HG03521 (cell line): ENCODE measurements around the gene FTO.

Source experiments
- ATAC-seq: cut with Tn5 transposase; IDR thresholded peaks from one replicate; pipeline ENCODE4 v1.9.1; 2021; ENCODE audit warnings: mild to moderate bottlenecking, moderate library complexity; ENCODE audit not compliant: unreplicated experiment

FTO gene

DNA sequence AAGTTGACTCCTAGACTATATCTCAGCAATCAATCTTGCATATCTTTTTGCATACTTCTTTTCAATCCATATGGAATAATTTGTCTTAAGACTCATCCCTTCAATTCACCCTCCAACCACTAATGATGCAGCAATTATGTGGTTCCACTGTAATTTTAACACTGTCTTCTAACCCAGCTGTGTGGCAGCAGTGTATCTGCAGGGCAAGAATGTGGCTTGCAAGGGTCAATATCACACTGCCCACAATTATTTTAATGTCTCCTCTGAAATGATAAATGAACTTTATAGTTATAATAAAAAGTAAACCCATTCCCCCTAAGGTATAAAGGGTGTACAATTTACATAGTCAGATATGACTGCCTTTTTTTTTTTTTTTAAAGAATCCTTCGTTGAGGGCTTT, 48.6 kb downstream of the FTO start:
- ATAC-seq: no peak

DNA sequence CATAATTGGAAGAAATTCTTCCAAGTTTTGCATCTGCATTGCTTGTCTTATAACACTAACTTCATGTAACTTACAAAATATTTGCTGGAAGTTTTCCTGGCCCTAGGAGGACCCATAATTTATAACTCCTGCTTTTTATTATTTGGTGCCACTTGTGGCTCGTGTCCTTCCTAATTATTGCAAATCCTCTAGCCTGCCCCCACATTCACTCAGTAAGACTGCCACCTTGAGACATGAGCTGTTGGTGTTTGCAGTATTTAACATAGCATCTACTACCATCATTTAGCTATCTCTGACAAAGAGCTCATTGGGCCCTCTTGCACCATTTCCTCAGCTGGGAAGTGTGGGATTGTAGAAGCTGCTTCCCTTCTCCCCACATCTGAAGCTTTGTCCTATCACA, 49.5 kb downstream of the FTO start:
- ATAC-seq: no peak

DNA sequence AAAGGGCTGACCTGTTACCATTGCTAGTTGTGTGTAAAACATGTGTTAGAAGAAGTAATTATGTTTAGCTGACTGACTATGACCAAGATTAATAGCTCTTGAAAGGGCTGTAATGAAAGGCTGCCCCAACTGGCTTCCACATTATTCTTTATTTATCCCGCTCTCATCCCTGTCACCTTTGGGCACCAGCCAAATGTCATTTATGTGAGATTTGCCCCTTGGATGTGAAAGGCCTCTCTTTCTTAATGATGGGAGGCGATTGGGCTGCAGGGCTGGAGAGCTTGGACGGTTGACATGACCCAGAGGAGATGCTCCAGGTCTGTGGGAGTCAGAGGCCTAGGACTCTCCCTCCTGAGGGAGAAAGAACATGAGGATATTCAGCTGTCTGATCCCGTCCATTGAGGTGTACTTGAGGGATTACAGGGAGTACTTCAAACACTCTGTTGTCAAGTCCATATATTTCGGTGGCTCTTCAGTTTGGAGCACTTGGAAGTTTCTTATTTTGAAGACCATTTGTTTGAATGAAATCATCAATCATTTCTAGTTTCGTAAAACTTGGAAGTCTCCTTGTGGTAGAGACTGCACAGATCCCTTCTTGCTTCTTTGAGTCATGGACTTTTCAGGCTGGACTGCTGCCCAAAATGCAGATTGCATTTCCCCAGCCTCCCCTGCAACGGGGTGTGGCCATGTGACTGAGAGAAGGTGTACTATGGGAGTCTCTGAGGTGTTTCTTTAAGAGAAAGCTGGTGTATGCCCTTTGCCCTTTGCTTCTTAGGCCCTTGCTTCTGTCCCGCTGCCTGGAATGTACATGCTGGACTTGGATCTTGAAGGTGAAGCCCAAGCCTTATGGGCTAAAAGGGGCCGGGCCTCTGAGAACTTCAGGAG, 51.3 kb downstream of the FTO start:
- ATAC-seq: no peak

DNA sequence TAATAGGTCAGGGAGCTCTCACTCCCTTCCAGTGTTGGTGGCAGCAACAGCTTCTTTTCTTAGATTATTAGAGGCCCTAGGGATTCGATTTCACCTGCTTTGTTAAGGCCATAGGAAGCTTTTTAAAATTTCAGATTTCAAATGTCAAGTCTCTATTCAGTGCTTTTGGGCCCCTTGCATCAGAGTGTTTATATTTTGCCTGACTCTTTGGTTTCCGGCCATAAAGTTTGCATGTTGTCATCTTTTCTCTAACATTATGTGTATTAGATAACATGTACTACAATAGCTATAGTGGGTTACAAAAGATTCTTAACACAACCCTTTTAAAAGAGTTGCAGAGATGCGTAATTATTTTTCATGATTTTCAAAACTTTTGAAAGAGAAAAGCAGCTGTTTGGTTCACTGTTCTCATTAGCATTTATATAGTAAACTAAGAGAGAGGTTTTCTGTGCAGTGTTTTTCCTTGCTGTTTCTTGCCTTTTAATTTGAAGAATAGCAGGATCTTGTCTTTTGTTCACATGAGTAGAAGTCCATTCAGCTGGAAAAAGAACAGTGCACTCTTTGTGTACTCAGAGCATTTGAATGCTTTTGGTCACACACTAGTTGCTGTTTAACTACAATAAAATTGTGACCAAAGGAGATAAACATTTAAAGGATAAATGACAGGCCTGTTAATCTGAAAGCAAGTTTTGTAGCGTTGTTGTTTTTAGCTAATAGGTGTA, 52.5 kb downstream of the FTO start:
- no peak for ATAC-seq

DNA sequence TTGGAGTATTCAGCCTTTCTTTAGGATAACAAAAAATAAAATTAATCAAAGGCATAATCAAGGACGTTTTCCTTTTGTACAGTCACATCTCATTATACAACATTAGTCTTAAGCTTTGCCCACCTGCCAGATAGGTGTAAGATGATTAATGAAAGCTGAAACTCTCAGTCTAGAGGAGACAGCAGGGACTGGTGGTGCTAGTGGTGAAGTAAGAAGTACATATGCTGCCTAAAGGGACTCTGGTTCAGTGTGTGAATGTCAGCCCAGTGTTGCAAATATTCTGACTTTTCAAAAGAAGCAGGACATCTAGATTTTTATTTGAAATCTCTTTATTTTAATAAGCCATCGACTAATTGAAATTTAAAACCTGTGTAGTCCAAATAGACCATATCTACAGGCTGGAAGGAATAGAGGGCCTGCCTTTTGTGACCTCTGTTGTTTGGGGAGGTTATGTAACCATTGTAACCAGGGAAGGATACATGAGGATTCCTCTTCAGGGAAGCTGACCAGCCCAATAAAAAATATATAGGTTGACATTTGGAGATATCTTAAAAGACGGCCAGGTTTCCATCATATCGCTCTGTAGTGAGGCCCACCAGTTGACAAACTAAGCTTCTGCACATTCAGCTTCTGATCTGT, 54.1 kb downstream of the FTO start:
- ATAC-seq: no peak

DNA sequence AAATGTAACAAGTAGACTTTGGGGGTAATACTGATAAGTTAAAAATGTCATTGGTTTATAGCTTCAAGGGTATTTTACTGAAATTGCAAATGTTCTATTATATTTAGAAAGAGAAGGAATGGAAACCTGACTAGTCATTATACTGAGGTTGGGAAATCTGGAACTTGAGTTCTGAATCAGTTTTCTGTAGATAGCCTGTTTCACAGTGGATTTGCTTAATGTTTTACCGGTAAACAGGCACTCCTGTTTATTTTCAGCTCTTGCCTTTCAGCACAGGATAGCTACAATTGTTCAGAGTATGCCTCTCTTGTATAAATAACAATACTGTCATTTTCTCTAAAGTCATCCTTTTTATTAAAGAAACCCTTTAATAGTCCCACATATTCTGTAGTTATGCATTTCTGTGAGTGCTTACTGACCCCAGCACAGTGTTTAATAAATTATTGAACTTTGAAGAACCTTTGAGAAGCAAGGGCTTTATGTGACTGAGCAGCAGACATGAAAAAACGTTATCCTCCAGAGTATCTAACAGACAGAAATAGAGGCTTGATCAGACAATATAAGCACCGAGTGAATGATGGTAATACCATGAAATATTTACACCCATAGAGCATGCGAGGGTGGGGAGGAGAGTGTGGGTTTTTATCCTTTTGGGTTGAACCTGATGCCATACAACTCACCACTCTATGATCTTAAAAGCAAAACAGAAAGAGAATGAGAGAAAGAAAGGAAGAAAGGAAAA, 58.2 kb downstream of the FTO start:
- ATAC-seq: no peak

DNA sequence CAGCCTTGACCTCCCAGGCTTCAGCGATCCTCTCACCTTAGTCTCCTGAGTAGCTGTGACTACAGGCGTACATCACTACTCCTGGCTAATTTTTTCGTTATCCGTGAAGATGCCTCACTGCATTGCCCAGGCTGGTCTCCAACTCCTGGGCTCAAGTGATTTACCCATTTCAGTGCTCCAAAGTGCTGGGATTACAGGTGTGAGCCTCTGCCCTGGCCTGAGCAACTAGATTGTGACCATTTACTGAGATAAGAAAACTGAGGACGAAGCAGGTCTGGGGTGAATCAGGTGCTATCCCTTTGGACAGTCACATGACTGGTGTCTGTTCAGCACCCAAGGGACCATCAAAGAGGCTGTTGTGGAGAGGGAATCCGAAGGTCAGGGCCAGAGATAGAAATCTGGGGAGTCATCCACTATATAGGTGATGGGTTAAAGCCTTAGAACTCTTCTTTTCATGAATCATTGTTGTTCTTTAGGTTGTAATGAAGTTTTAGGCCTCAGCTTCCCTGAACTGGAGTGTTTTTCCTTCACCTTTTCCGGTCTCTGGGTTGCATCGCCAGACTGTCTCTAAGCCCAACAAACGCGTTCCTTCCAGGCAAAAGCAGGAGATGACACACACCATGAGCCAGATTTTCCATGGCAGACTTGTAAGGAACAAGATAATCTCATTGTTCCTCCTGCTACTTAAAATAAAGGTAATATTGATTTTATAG, 62.5 kb downstream of the FTO start:
- no peak for ATAC-seq

DNA sequence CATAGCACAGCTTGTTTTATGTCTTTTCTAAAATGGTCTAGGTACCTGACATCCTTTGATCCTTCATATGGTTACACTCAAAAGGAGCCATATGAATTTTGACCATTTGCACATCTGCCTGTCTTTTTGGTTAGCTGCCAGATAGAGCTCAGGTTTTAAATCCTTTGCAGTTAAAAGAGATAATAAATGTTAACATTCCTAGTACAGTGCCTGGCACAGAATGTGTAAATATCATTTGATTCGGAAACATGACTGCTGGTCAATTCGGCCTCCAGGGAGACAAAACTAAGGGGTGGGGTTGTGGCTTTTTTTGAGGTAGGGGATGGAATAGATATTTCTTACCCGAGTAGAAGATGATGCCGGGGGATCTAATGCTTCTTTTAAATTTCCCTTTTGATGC, 64.2 kb downstream of the FTO start:
- no peak for ATAC-seq

DNA sequence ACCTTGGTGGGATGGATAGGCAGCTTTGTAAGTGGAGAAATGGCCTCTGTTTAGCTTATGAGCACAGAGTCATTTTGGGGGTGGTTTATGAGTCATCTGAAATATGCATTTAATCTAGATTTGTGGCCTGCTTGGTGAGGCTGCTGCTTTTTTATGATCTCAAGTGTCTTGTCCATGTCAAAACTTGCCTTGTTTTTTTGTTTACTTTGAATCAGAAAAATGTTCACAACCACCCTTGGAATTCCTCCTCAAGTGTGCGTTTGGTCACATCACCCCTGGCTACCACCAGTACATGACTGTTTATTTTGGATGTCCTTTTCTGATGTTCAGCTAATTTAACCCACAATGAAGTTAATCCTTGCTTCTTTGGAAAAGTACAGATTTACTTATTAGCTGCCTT, 64.6 kb downstream of the FTO start:
- no peak for ATAC-seq

DNA sequence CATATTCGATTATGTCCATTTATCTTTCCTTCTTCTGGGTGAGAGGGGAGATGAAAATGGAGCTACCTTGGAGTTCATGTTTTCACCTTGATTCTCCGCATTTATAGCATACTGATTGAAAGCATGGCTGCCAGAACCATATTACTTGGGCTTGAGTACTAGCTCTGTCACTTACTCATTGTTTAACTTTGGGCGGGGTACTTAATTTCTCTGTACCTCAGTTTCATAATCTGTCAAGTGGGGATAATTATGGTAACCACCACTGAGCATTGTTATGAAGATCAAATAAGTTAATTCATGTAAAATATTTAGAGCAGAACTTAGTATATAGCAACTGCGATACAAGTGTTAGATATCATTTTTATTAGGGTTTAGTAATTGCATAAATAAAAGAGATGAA, 65.2 kb downstream of the FTO start:
- no peak for ATAC-seq

DNA sequence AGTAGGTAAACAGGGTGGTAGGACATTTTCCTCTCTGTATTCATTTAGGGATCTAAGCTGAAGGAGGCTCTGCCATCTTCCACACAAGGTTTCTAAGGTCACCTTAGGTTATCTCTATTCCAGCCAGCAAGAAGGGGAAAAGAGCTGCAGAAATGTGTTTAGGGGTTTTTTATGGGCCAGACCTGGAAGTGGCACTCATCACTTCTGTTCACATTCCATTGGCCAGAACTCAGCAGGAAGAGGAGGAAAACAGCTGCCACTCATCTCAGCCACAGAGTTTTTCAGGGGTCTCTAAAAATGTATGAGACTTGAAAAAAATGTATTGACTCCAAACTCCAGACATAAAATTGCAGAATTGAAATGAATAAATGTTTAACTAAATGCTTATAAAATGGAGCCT, 65.8 kb downstream of the FTO start:
- no peak for ATAC-seq

DNA sequence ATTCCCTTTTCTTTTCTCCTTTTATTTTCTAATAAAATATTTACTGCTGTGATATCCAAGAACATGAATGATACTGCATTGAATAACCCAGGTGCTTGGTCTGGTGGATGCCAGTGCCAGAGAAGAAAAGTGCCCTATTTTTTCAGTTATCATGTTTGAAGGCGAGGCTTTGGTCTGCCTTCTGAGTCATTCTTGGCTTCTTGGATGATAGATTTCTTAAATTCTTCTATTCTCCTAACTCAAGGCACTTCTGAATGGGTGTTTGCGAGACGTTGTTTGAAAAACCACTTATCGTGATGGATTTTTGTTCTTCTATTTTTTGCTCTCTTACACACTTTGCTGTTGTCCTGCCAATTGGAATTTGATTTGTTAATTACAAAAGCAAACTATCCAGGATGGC, 66.7 kb downstream of the FTO start:
- no peak for ATAC-seq

DNA sequence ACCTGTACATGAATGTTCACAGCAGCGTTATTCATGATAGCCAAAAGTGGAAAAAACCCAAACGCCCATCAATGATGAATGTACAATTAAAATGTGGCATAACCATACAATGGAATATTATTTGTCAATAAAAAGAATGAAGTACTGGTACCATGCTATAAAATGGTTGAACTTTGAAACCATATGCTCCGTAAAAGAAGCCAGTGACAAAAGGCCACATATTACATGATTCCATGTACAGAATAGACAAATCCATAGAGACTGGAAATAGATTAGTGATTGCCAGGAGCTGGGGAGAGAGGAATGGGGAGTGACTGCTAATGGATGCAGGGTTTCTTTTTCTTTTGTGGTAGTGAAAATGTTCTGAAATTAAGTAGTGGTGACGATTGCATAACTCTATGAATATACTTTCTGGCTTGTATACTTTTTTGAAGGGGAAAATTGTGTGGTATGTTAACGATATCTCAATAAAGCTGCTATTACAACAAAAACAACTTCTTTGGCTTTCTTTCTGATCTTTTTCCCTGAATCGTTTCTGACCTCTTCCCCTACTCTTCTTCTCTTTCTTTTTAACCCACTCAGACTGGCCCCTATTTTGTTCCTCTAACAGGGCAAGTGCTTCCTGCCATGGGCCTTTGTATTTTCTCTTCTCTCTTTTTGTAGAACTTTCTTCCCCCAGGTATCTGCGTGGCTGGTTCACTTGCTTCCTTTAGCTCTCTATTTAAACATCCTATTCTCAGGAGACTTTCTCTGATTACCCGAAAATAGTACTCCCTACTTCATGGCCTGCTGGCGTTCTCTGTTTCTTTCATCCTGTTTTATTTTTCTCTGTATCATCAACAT, 67.9 kb downstream of the FTO start:
- no peak for ATAC-seq

DNA sequence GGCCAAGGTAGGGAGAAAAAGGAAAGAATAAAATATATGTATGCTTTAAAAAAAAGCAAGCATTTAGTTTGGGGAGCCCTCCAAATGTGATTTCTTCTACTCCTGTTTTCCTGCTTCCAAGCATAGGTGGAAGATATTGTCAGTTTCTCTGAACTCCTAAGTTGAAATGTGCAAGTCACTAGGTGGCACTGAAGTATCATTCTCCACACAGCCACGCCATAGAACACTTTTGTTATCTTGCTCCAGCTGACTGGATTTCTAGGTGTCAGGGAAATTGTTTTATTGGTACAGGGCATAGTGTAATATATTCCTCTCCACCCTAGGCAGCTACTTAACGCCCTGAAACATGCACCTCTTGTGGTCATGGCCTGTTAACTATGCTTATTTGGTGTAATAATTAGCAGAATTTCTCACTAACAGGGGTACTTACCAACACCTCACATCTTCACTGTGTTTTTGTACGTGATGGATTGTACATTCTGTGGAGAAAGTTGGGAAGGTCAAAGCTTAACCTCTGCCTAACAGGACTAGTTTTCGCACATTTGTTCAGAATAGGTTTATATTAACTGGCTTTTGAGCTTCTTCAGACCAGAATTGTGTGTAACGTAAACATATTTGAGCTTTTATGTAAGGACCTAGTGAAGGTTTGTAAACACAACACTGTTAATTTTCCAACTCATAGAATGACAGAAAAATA, 69.3 kb downstream of the FTO start:
- no peak for ATAC-seq

DNA sequence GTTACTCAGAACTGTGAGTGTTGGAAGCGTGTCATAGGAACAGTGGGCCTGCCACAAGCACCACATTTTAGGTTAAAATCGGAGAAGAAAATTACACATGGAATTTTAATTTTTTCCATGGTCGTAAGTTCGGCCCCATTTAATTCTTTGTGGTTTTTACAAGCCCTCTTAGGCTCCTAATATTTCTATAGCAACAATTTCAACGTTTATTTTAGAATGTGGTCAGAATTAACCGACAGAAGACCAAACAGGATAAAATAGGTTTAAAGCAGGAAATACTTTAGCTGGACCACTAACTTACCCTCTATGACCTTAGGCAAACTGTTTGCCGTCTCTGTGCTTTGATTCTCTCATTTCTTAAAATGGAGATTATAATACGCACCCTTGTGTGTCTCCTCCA, 69.9 kb downstream of the FTO start:
- ATAC-seq: no peak

DNA sequence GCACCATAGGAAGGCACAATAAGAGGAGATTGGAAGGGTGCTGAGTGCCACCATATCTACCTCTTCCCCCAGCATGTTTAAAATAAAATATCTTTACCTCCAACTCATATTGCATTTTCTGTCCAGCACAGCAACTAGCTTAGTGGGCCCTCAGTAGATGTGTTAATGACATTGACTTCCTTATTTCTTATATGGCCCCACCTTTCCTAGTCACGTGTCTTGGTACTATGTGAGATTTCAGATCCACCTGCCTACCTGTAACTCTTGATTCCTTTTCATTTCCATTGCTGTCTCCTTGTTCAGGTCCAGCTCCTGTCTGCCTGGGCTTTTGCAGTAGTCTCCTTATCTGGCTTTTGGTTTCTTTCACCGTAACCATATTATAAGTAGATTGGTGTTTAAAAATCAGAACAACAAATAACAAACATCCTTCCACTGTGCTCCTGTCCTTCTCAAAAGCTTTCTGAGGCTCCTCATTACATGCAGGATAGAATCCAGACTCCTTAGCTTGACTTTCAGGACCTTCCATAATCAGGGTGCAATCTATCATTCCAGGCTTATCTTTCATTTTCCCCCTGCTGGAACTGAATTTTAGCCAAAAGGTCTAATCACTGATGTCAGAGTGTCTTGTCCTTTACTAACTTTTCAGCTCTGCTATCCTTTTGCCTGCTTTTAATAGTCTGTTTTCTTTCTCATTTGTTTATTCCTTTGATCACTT, 71.3 kb downstream of the FTO start:
- ATAC-seq: no peak

DNA sequence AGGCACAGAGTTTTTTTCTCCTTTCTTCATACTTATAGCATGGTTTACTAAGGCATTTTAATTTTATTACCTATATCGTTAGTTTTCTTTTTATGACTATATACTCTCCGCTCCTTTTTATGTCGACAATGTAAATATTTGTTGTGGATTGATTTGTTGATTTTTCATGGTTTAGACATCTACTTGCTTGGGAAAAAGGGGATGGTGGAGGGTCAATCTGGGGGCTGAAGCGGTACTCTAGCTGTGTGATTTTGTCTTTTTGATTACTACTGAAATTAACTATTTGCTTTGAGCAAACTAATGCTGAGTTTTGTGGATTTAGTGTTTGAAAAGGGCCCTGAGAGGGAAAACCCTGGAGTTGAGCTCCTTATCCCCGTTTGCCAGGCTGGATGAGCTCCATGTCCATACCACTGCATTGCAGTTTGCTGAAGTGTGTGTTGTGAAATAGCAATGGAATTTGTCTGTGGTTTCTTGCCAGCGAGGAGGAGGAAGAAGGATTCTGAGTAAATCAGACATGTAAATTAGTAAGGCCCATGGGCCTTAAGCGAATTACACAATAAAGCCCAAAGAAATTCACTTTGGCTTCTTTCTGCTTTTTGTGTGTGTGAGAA, 72.0 kb downstream of the FTO start:
- ATAC-seq: no peak

DNA sequence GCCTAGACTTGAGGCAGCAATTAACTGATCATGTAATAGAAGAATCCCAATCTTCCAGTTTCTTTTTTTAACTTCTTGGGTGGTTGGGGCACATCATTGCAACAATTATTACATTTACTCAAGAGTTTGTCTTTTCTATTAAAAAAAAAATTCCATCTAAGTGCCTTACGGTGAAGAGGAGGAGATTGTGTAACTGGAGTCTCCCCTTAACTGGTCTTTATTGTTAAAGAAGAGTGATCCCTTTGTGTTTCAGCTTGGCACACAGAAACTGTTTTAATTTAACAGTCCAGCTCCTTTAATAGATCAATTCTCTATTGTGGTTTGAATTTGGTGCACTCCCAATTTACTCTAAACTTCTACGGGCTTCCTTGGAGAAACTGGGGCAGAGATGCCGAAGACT, 75.2 kb downstream of the FTO start:
- ATAC-seq: no peak
